ENCODE data around the gene EPG5. TPM values are rescaled to one million over a fixed set of nuclear protein-coding genes. Genes with fewer than 3 reads are reported as not detected.

Gene EPG5
- total RNA-seq, 1 experiment from 2014 or later = 16.1 TPM

GRCh38 chr18:45894818-45895217 is 72.3 kb downstream of the EPG5 start:
- Histone ChIP-seq H3K4me1 (ENCODE audit: insufficient read depth, low read length) (no peaks in the 10 kb centered on the region), H3K4me2 (ENCODE audit: insufficient read depth, insufficient read length, low read length) (no peak overlapping the region), H3T11ph (ENCODE audit: low read length) (no peak overlapping the region), H2BK120ac (ENCODE audit: low read depth, low read length, poor library complexity, severe bottlenecking) (no peak overlapping the region), H2BK15ac (ENCODE audit: low read depth, low read length) (no peak overlapping the region), H2BK5ac (ENCODE audit: insufficient read length, low read length) (no peak overlapping the region), H2BK20ac (ENCODE audit: low read depth, low read length, poor library complexity, severe bottlenecking) (no peak overlapping the region), H3K18ac (ENCODE audit: insufficient read length, low read depth, low read length) (no peak overlapping the region), H2BK12ac (ENCODE audit: insufficient read length, low read depth, low read length) (no peak overlapping the region), H4K8ac (replicated peaks; ENCODE audit: insufficient read length, low read depth, low read length) (no peak overlapping the region), H3K23me2 (ENCODE audit: insufficient read length, low read depth, low read length, poor library complexity, severe bottlenecking) (no peaks in the 10 kb centered on the region), H3K79me2 (ENCODE audit: insufficient read depth, low read length) (no peaks in the 10 kb centered on the region), H3K23ac (ENCODE audit: insufficient read length, low read depth, low read length) (no peak overlapping the region), H2AK5ac (ENCODE audit: insufficient read length, low read length) (no peak overlapping the region), H3K14ac (ENCODE audit: insufficient read depth, low read length) (no peak overlapping the region), H3K56ac (ENCODE audit: insufficient read length, low read depth, low read length) (no peak overlapping the region), H4K20me1 (ENCODE audit: control insufficient read depth, insufficient read depth, insufficient read length) (no peaks in the 10 kb centered on the region), H3K27me3 (ENCODE audit: insufficient read depth, low read length) (no peaks in the 10 kb centered on the region), H4K91ac (ENCODE audit: insufficient read length, low read depth, low read length) (no peak overlapping the region), H3K4ac (ENCODE audit: low read depth, low read length) (no peak overlapping the region), H2AFZ (ENCODE audit: low read length) (no peak overlapping the region), H3K9ac (ENCODE audit: extremely low read depth, insufficient read length, low read length) (no peak overlapping the region), H3K79me1 (ENCODE audit: insufficient read depth, low read depth, low read length, poor library complexity, severe bottlenecking) (no peaks in the 10 kb centered on the region), H3K9me3 (ENCODE audit: control insufficient read depth, low read depth, low read length) (no peaks in the 10 kb centered on the region), H3K27ac (ENCODE audit: insufficient read length, low read depth, low read length) (no peak overlapping the region), H4K5ac (ENCODE audit: insufficient read length, low read depth, low read length) (no peak overlapping the region)
- TF ChIP-seq CTCF (conservative IDR thresholded peaks at IDR 0.05) = no peak
- WGBS (ENCODE audit: extremely low coverage, insufficient read length, low lambda C conversion rate) = no CpG with 5 or more reads among the region's 3 CpGs
- DNase-seq = no peak
- no peaks in the 10 kb centered on the region for H3K9me3 Mint-ChIP-seq
- H3K27ac Mint-ChIP-seq = no peak overlapping the region
- H3K27me3 Mint-ChIP-seq (ENCODE audit: low read depth) = no peaks in the 10 kb centered on the region
- H3K4me1 Mint-ChIP-seq = no peaks in the 10 kb centered on the region
- H3K4me3 Mint-ChIP-seq = no peak overlapping the region
- H3K36me3 Mint-ChIP-seq (ENCODE audit: insufficient read depth in 1 of 3, low read depth in 3 of 3) = peaks cover 8 to 22% (median 12%) of the 10 kb centered on the region in 3 experiments; a peak in 6 of 7 replicates
